SU-DHL-6 (cell line): ENCODE data around the gene QPCT.

Experiments
- H2AFZ ChIP-seq: fragments of 200-600 bp; sonication (generic); 2 replicates; pipeline ENCODE4 v1.6.1; 2014; ENCODE audit warnings: low read depth, mild to moderate bottlenecking, moderate library complexity, mixed read lengths, antibody characterized with exemption, low read length; ENCODE audit not compliant: severe bottlenecking
- H3F3A ChIP-seq: fragments of 200-600 bp; shearing (Covaris generic); 2 replicates; pipeline ENCODE4 v1.6.0; 2016; ENCODE audit warnings: antibody characterized with exemption, mild to moderate bottlenecking; ENCODE audit not compliant: insufficient read depth
- H3K27ac ChIP-seq: fragments of 200-600 bp; sonication (generic); 2 replicates; pipeline ENCODE4 v1.5.1; 2016; ENCODE audit warnings: low read depth, mild to moderate bottlenecking, low read length, moderate library complexity, mixed read lengths
- H3K27me3 ChIP-seq: fragments of 200-600 bp; sonication (generic), shearing (Covaris generic); 2 replicates; pipeline ENCODE4 v1.6.0; 2014; ENCODE audit warnings: mild to moderate bottlenecking, low read length
- H3K36me3 ChIP-seq: fragments of 200-600 bp; sonication (generic); 2 replicates; pipeline ENCODE4 v1.6.1; 2014; ENCODE audit warnings: mild to moderate bottlenecking, low read length, mixed read lengths
- H3K4me2 ChIP-seq: fragments of 300-600, 200-600 bp; shearing (Covaris generic), sonication (generic); 2 replicates; pipeline ENCODE4 v1.6.0; 2014; ENCODE audit warnings: low read length, low read depth, mild to moderate bottlenecking; ENCODE audit not compliant: poor library complexity, severe bottlenecking
- H3K4me3 ChIP-seq: fragments of 200-600 bp; sonication (generic); 2 replicates; pipeline ENCODE4 v1.5.1; 2014; ENCODE audit warnings: antibody characterized with exemption, low read length, mild to moderate bottlenecking, mixed read lengths; ENCODE audit not compliant: insufficient read depth, poor library complexity, severe bottlenecking
- H3K79me2 ChIP-seq: fragments of 200-600 bp; sonication (generic); 2 replicates; pipeline ENCODE4 v1.6.1; 2014; ENCODE audit warnings: mild to moderate bottlenecking, low read length, moderate library complexity; ENCODE audit not compliant: insufficient read depth
- H3K9ac ChIP-seq: fragments of 200-600 bp; sonication (generic); 2 replicates; pipeline ENCODE4 v1.7.0; 2014; ENCODE audit warnings: mild to moderate bottlenecking, low read length
- H3K9me2 ChIP-seq: fragments of 200-600 bp; sonication (generic); replicated peaks from 2 replicates; pipeline ENCODE4 v1.6.1; 2014; ENCODE audit warnings: low read length; ENCODE audit not compliant: insufficient read depth
- H3K9me3 ChIP-seq: fragments of 200-600 bp; sonication (generic); 2 replicates; pipeline ENCODE4 v1.6.1; 2014; ENCODE audit warnings: low read length, mixed read lengths; ENCODE audit not compliant: insufficient read depth
- H4K20me1 ChIP-seq: fragments of 200-600 bp; sonication (generic); 2 replicates; pipeline ENCODE4 v1.6.1; 2014; ENCODE audit warnings: low read depth, mild to moderate bottlenecking, antibody characterized with exemption, low read length, moderate library complexity, mixed read lengths
- EZH2phosphoT487 ChIP-seq: fragments of 200-600 bp; sonication (generic), shearing (Covaris generic); conservative IDR thresholded peaks from 2 replicates; pipeline ENCODE4 v1.6.1; 2018; ENCODE audit warnings: mild to moderate bottlenecking, antibody characterized with exemption, low read length, moderate library complexity, mixed read lengths
- TF ChIP-seq, protein P1 (sequence below): fragments of 200-600 bp; sonication (generic); IDR thresholded peaks from one replicate; pipeline ENCODE4 v1.5.1; 2017; ENCODE audit warnings: antibody characterized with exemption, mild to moderate bottlenecking, low read length, moderate library complexity; ENCODE audit not compliant: insufficient read depth, poor library complexity, severe bottlenecking

The QPCT gene

DNA sequence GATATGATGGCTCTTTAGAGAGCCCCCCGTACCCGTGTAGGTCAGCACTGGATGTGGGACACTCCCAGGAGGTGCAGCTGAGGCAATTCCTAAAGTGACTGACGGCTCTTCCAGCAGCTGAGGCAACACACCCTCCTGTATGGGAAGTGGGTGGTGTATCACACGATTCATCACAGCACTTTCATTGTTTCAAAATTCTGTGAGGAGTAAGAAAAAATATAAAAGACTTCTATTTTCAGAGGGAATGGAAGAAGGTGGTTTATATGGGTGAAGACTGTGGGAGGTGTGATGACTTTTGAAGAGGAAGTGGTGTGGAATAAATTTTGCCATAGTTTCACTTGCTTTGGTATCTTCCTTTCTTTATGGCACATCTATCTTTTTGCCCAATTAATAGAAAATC is 22.3 kb downstream of the QPCT start:
- Histone ChIP-seq H3K27ac (no peak overlapping the region), H3K4me3 (no peak overlapping the region), H3K9ac (no peak overlapping the region), H3K9me2 (no peaks in the 10 kb centered on the region), H3K27me3 (no peaks in the 10 kb centered on the region), H3K9me3 (no peaks in the 10 kb centered on the region), H3F3A (no peaks in the 10 kb centered on the region), H2AFZ (no peak overlapping the region), H4K20me1 (no peaks in the 10 kb centered on the region), H3K36me3 (no peaks in the 10 kb centered on the region), H3K79me2 (no peaks in the 10 kb centered on the region), H3K4me2 (no peak overlapping the region)
- TF ChIP-seq EZH2phosphoT487: no peak
- TF ChIP-seq, protein P1, sequence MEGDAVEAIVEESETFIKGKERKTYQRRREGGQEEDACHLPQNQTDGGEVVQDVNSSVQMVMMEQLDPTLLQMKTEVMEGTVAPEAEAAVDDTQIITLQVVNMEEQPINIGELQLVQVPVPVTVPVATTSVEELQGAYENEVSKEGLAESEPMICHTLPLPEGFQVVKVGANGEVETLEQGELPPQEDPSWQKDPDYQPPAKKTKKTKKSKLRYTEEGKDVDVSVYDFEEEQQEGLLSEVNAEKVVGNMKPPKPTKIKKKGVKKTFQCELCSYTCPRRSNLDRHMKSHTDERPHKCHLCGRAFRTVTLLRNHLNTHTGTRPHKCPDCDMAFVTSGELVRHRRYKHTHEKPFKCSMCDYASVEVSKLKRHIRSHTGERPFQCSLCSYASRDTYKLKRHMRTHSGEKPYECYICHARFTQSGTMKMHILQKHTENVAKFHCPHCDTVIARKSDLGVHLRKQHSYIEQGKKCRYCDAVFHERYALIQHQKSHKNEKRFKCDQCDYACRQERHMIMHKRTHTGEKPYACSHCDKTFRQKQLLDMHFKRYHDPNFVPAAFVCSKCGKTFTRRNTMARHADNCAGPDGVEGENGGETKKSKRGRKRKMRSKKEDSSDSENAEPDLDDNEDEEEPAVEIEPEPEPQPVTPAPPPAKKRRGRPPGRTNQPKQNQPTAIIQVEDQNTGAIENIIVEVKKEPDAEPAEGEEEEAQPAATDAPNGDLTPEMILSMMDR: no peak

DNA sequence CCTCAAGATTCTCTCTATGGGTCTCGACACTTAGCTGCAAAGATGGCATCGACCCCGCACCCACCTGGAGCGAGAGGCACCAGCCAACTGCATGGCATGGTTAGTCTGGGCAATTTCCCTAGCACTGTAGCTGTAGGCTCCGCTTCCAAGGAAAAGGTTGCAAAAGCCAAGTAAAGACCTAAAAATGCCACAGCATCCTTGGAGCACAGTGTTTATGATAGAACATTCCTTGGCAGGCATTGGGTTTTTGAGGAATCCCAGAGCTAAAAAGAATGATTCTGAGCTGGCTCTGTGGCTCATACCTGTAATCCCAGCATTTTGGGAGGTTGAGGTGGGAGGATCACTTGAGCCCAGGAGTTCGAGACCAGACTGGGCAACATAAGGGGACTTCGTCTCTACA is 22.9 kb downstream of the QPCT start:
- Histone ChIP-seq H2AFZ (no peak overlapping the region), H3F3A (no peaks in the 10 kb centered on the region), H3K9me2 (no peaks in the 10 kb centered on the region), H3K27ac (no peak overlapping the region), H3K9ac (no peak overlapping the region), H3K79me2 (no peaks in the 10 kb centered on the region), H4K20me1 (no peaks in the 10 kb centered on the region), H3K27me3 (no peaks in the 10 kb centered on the region), H3K36me3 (no peaks in the 10 kb centered on the region), H3K9me3 (no peaks in the 10 kb centered on the region), H3K4me2 (no peak overlapping the region), H3K4me3 (no peak overlapping the region)
- TF ChIP-seq, protein P1: no peak
- TF ChIP-seq EZH2phosphoT487: no peak

DNA sequence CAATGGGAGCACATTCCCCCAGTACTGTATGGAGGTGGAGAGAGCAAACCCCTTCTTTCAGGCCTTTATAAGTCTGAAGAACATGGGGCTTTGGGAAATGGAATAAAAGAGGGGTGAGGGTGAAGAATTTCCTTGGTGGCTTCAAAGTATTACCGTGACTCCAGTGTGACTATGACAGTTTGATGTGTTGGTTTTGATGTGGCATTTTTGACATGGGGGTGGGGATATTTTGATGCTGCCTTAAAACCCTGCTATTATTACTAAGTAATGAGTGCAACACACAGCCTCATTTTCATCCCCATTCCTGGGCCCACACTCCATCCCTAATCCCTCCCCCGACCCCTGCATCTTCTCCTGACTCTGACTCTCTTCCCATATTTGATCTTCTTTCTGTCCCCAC is 23.6 kb downstream of the QPCT start:
- Histone ChIP-seq H3K9me3 (no peaks in the 10 kb centered on the region), H2AFZ (no peak overlapping the region), H4K20me1 (no peaks in the 10 kb centered on the region), H3K9me2 (no peaks in the 10 kb centered on the region), H3K4me3 (no peak overlapping the region), H3K9ac (no peak overlapping the region), H3F3A (no peaks in the 10 kb centered on the region), H3K27ac (no peak overlapping the region), H3K27me3 (no peaks in the 10 kb centered on the region), H3K36me3 (no peaks in the 10 kb centered on the region), H3K79me2 (no peaks in the 10 kb centered on the region), H3K4me2 (no peak overlapping the region)
- TF ChIP-seq, protein P1: no peak
- no peak for TF ChIP-seq EZH2phosphoT487

DNA sequence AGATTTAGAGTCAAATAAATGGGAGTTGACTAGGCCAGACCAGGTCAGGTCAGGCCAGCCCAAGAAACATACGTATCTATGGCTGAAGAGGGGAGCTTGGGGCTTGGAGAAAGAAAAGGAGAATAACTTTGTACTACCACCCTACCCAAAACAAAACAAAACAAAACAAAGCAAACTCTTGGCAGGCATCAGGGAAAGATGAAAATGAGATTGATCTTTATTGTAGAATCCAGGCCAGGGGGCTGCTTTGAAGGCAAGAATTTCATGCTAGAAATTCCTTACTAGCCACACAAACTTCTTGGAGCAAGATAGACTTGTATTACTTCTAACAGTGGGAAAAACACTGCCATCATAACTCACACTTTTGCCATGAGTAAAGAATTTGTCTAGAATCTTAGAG is 26.2 kb downstream of the QPCT start:
- H3K27me3 ChIP-seq: no peaks in the 10 kb centered on the region
- no peaks in the 10 kb centered on the region for H3K79me2 ChIP-seq
- no peak overlapping the region for H2AFZ ChIP-seq
- TF ChIP-seq EZH2phosphoT487: no peak
- TF ChIP-seq, protein P1: no peak
- H3K4me3 ChIP-seq: no peak overlapping the region
- H3K9me2 ChIP-seq: no peaks in the 10 kb centered on the region
- H3K4me2 ChIP-seq: no peak overlapping the region
- no peaks in the 10 kb centered on the region for H4K20me1 ChIP-seq
- no peak overlapping the region for H3K27ac ChIP-seq
- H3F3A ChIP-seq: peaks cover 10% of the 10 kb centered on the region
- no peaks in the 10 kb centered on the region for H3K9me3 ChIP-seq
- no peak overlapping the region for H3K9ac ChIP-seq
- H3K36me3 ChIP-seq: no peaks in the 10 kb centered on the region
